K562 (cell line): ENCODE measurements around the gene KDM2A. TPM values are rescaled to one million over a fixed set of nuclear protein-coding genes. Genes with fewer than 3 reads are reported as not detected.

Experiments
- ATAC-seq: fragments of 200-7000 bp; cut with Tn5 transposase; 3 replicates; pipeline ENCODE4 v1.9.1; 2020; ENCODE audit warnings: moderate library complexity
- BruUV-seq: library from RNA; stranded (reverse); fragments of 400-500 nt; replicated peaks from 2 replicates; lab custom pipeline; 2021; lab: Mats Ljungman, UMichigan
- CTCF ChIA-PET: fragments of 300-600 bp; formaldehyde crosslinking; extraction: SDS; loops from one replicate; lab custom pipeline; 2021; ENCODE audit warnings: low intra/inter-chr PET ratio; lab: Yijun Ruan, JAX
- POLR2A ChIA-PET: fragments of 300-600, 350-650 bp; sonication (Branson Sonifier 250); formaldehyde crosslinking; extraction: SDS; loops from one replicate; lab custom pipeline; 2021; ENCODE audit warnings: antibody characterized with exemption, inconsistent platforms; lab: Yijun Ruan, JAX
- DNase-seq, 4 experiments: peaks; one replicate each; pipeline versions ENCODE4 v3.0.0 to v3.0.0-alpha.2; 2011 to 2018; ENCODE audit warnings: low spot score in 3 of 4, mixed read lengths in 3 of 4; ENCODE audit errors: extremely low read depth in 1 of 4
- FAIRE-seq: peaks from 2 replicates; lab custom pipeline; 2011; peaks lifted over from hg19 to GRCh38; lab: Jason Lieb, UNC
- H2AFZ ChIP-seq: 2 replicates; pipeline ENCODE4 v1.6.0; 2011; ENCODE audit warnings: low read depth, low read length, control low read depth, inconsistent platforms
- H3K27ac ChIP-seq: fragments of 200-600 bp; 3 replicates; pipeline ENCODE4 v1.8.0; 2011; ENCODE audit warnings: low read depth, mild to moderate bottlenecking, control low read depth, inconsistent platforms, low read length, moderate library complexity, mixed read lengths; ENCODE audit errors: extremely low read depth
- H3K27me3 ChIP-seq, 2 experiments: fragments of 300-600 bp in 1 of 2; 2 replicates in 1 of 2; 3 replicates in 1 of 2; pipeline versions ENCODE4 v1.6.0 to v1.8.0; 2011; ENCODE audit warnings: inconsistent platforms in 2 of 2, low read length in 2 of 2, mild to moderate bottlenecking in 1 of 2, mixed read lengths in 1 of 2, moderate library complexity in 1 of 2; ENCODE audit not compliant: control insufficient read depth in 2 of 2, insufficient read depth in 2 of 2
- H3K36me3 ChIP-seq: fragments of 300-600 bp; 3 replicates; pipeline ENCODE4 v1.8.0; 2011; ENCODE audit warnings: mild to moderate bottlenecking, low read length, inconsistent platforms; ENCODE audit not compliant: control insufficient read depth, insufficient read depth
- H3K4me1 ChIP-seq, 2 experiments: fragments of 200-600 bp in 1 of 2; replicated peaks in 1 of 2; 2 replicates in 1 of 2; 3 replicates in 1 of 2; pipeline versions ENCODE4 v1.5.1 to v1.8.0; 2011; ENCODE audit warnings: inconsistent platforms in 2 of 2, low read length in 2 of 2, mild to moderate bottlenecking in 1 of 2, mixed read lengths in 1 of 2, moderate library complexity in 1 of 2; ENCODE audit not compliant: control insufficient read depth in 2 of 2, insufficient read depth in 2 of 2
- H3K4me2 ChIP-seq: 2 replicates; pipeline ENCODE4 v1.6.1; 2011; ENCODE audit warnings: low read length, control low read depth, inconsistent platforms, mixed read lengths; ENCODE audit not compliant: insufficient read depth
- H3K4me3 ChIP-seq: fragments of 200-600 bp; sonication (generic), shearing (Covaris generic); 2 replicates; pipeline ENCODE4 v1.5.1; 2016; ENCODE audit warnings: control low read depth, inconsistent platforms
- H3K79me2 ChIP-seq: fragments of 200-600 bp; 3 replicates; pipeline ENCODE4 v1.8.0; 2011; ENCODE audit warnings: low read length, inconsistent platforms; ENCODE audit not compliant: control insufficient read depth, insufficient read depth
- H3K9ac ChIP-seq, 2 experiments: 2 replicates each; pipeline versions ENCODE4 v1.6.0 to v1.6.1; 2011; ENCODE audit warnings: low read depth in 2 of 2, low read length in 2 of 2, control low read depth in 1 of 2, inconsistent platforms in 1 of 2, mild to moderate bottlenecking in 1 of 2, mixed read lengths in 1 of 2; ENCODE audit not compliant: insufficient read depth in 1 of 2
- H3K9me1 ChIP-seq: one replicate; pipeline ENCODE4 v1.6.0; 2011; ENCODE audit warnings: inconsistent platforms, mild to moderate bottlenecking, low read length, moderate library complexity; ENCODE audit not compliant: control insufficient read depth, insufficient read depth
- H3K9me3 ChIP-seq: replicated peaks from 2 replicates; pipeline ENCODE4 v1.5.1; 2011; ENCODE audit warnings: low read depth, low read length, inconsistent platforms; ENCODE audit not compliant: control insufficient read depth, insufficient read depth
- H4K20me1 ChIP-seq: replicated peaks from 2 replicates; pipeline ENCODE4 v1.6.1; 2011; ENCODE audit warnings: low read length, inconsistent platforms, mixed read lengths; ENCODE audit not compliant: control insufficient read depth, insufficient read depth
- ASH1L ChIP-seq: fragments of 450-650 bp; IDR thresholded peaks from 2 replicates; pipeline ENCODE4 v1.6.1; 2018; ENCODE audit warnings: borderline replicate concordance, mild to moderate bottlenecking, low read depth; ENCODE audit not compliant: partially characterized antibody
- BDP1 ChIP-seq: IDR thresholded peaks from 3 replicates; pipeline ENCODE4 v1.6.1; 2011; ENCODE audit not compliant: insufficient read length, insufficient read depth
- CBX3 ChIP-seq, 2 experiments: IDR thresholded peaks; 1 replicate in 1 of 2; 2 replicates in 1 of 2; pipeline ENCODE4 v1.6.1; 2012; ENCODE audit warnings: inconsistent platforms in 2 of 2, low read length in 2 of 2, borderline replicate concordance in 1 of 2, control low read depth in 1 of 2
- HMGXB4 ChIP-seq: sonication (generic); formaldehyde crosslinking; IDR thresholded peaks from 2 replicates; pipeline ENCODE4 v1.8.1; 2023; ENCODE audit warnings: mild to moderate bottlenecking, missing genetic modification reagents
- KLF1 ChIP-seq: fragments of 450-650 bp; IDR thresholded peaks from 2 replicates; pipeline ENCODE4 v1.6.1; 2016; ENCODE audit warnings: missing genetic modification characterization, missing compliant biosample characterization
- MED1 ChIP-seq: sonication (generic); formaldehyde crosslinking; IDR thresholded peaks from 2 replicates; pipeline ENCODE4 v1.8.1; 2023; ENCODE audit warnings: missing genetic modification reagents, borderline replicate concordance
- SMC3 ChIP-seq: conservative IDR thresholded peaks from 2 replicates; pipeline ENCODE4 v1.6.1; 2011; ENCODE audit warnings: low read depth, low read length, improper control_type of control experiment; ENCODE audit not compliant: insufficient read depth
- TRIM28 ChIP-seq: fragments of 450-650 bp; IDR thresholded peaks from 2 replicates; pipeline ENCODE4 v1.6.1; 2017
- ZNF324 ChIP-seq: fragments of 250-450 bp; sonication (Bioruptor Pico); IDR thresholded peaks from 2 replicates; pipeline ENCODE4 v1.4.0; 2020; ENCODE audit warnings: mild to moderate bottlenecking
- WGBS: fragments of 100-300 bp; shearing (Covaris generic); methylation state at CpG from one replicate; pipeline ENCODE4 v1.1.6; 2016; ENCODE audit warnings: low coverage, mixed read lengths; ENCODE audit not compliant: insufficient coverage; ENCODE audit errors: missing lambda C conversion rate; 5-methylcytosine and 5-hydroxymethylcytosine counted together
- in situ Hi-C: fragments of 300-500 bp; cut with MboI; formaldehyde crosslinking; loops from 4 replicates; pipeline ENCODE4 v1.15.0; 2018; ENCODE audit warnings: inconsistent platforms, mixed read lengths
- intact Hi-C: fragments of 100-400 bp; cut with micrococcal nuclease; formaldehyde crosslinking; loops from 2 replicates; pipeline ENCODE4 v1.14.2; 2022
- polyA plus RNA-seq, 8 experiments: library from polyadenylated mRNA; depleted of rRNA in 4 of 8; stranded (reverse) in 5 of 8; unstranded in 3 of 8; fragments of >200 nt; fragmentation: Nextera tagmentation in 2 of 8; fragmentation: Illumina TruSeq in 1 of 8; extraction: Ambion mirVana in 2 of 8; extraction: Trizol in 1 of 8; gene quantifications; 2 replicates each; pipeline versions ENCODE4 v1.2.1 to v1.2.3, GENCODE V29; 2011 to 2014; ENCODE audit warnings: inconsistent platforms in 1 of 8, missing spikeins in 1 of 8
- total RNA-seq, 7 experiments: library from RNA; depleted of rRNA in 6 of 7; stranded (reverse); fragments of >200 nt in 6 of 7; fragmentation: Illumina TruSeq in 2 of 7; extraction: Trizol in 2 of 7; gene quantifications; 2 replicates each; pipeline versions ENCODE4 v1.2.1 to v1.2.3, GENCODE V29; 2011 to 2021; ENCODE audit warnings: low replicate concordance in 1 of 7

KDM2A gene
- total and polyA plus RNA-seq, 9 of the 15 experiments (the other 6 are each of a cell fraction or from before 2014, with no cell fraction given): 5.0 to 39.3 (median 21.3) TPM

- TF ChIP-seq BDP1 (no peak), HMGXB4 (CRISPR knock-in tag) (no peak), CBX3 (IDR thresholded peaks at IDR 0.05; ENCODE audit: borderline replicate concordance in 1 of 2, low read length in 2 of 2) (no peak), ZNF324 (no peak), SMC3 (no peak), MED1 (CRISPR knock-in tag) (no peak), KLF1 (no peak)
These were observed 184.9 kb downstream of the KDM2A start (continued) for GRCh38 chr11:67303835-67304411.

GRCh38 chr11:67304511-67305113 is 185.5 kb downstream of the KDM2A start:
- ATAC-seq (no peak), DNase-seq (no peak), FAIRE-seq (no peak)
- Histone ChIP-seq H3K4me1 (peaks cover 0 to 53% of the 10 kb centered on the region in 2 experiments; a peak in 2 of 5 replicates), H3K9me1 (no peaks in the 10 kb centered on the region), H3K79me2 (no peaks in the 10 kb centered on the region), H4K20me1 (no peaks in the 10 kb centered on the region), H3K4me3 (no peak overlapping the region), H3K27me3 (no peaks in the 10 kb centered on the region), H3K27ac (no peak overlapping the region), H3K4me2 (no peak overlapping the region), H3K36me3 (peaks cover 25% of the 10 kb centered on the region; the same call in 2 of the 3 replicates), H3K9ac (no peak overlapping the region), H2AFZ (no peak overlapping the region), H3K9me3 (no peaks in the 10 kb centered on the region)
- WGBS: 68% methylated on average over 13 of the region's 14 CpGs
- ChIA-PET CTCF (no interaction called here), POLR2A (interaction anchor here (0.8 to 1.3 kb wide), 3 partner anchors 9 to 27 kb away, joined by 3 to 4 read pairs (median 3); no protein-coding TSS in a partner anchor)
- no TSS peak for BruUV-seq
- intact Hi-C loops: no loop called here
- in situ Hi-C loops: no loop called here
- no peak for TF ChIP-seq ASH1L
- TF ChIP-seq TRIM28: no peak
